Coronary artery (tissue), 2 donors: ENCODE data around the gene PPP2R5B.
A peak's percentile ranks its signal among the peaks of the same experiment; 100 is the strongest.

Experiments used
- DNase-seq: peaks from one replicate; pipeline ENCODE4 v3.0.0-alpha.2; 2017; ENCODE audit warnings: low spot score
- H3K27ac ChIP-seq, 2 donors: fragments of 200-600 bp; sonication (generic); one replicate each; pipeline ENCODE4 v1.5.1; 2016 to 2019
- H3K4me3 ChIP-seq: fragments of 200-600 bp; sonication (generic); 2 replicates; pipeline ENCODE4 v1.5.1; 2016; ENCODE audit warnings: mild to moderate bottlenecking, moderate library complexity
- CTCF ChIP-seq: fragments of 200-600 bp; sonication (generic); IDR thresholded peaks from one replicate; pipeline ENCODE4 v1.5.1; 2019; ENCODE audit warnings: antibody characterized with exemption

Gene PPP2R5B

GRCh38 chr11:64920124-64920523 is 4.4 kb upstream of the PPP2R5B start:
- Histone ChIP-seq H3K27ac (no peak overlapping the region), H3K4me3 (no peak overlapping the region)
- no peak for DNase-seq
- TF ChIP-seq CTCF, result no peak

GRCh38 chr11:64921384-64921783 is 3.1 kb upstream of the PPP2R5B start:
- H3K27ac ChIP-seq, result no peak overlapping the region
- TF ChIP-seq CTCF, result no peak
- no peak overlapping the region for H3K4me3 ChIP-seq
- DNase-seq, result no peak

GRCh38 chr11:64923151-64923661 is 1.3 kb upstream of the PPP2R5B start:
- H3K4me3 ChIP-seq, result peak overlapping the region; percentile 98

GRCh38 chr11:64924910-64925284 is 408 bp downstream of the PPP2R5B start:
- H3K27ac ChIP-seq, result peak overlapping the region; percentile 94 to 97
- peak overlapping the region; percentile 98 for H3K4me3 ChIP-seq
- DNase-seq, result no peak
- TF ChIP-seq CTCF, result no peak

More at GRCh38 chr11:64923151-64923661, 1.3 kb upstream of the PPP2R5B start:
- TF ChIP-seq CTCF, result no peak
- H3K27ac ChIP-seq, result peak overlapping the region in 1 of 2 donors; percentile 94
- DNase-seq, result no peak

- DNase-seq, result no peak
- Histone ChIP-seq H3K27ac (peak overlapping the region in 1 of 2 donors; percentile 97), H3K4me3 (peak overlapping the region; percentile 98)
- no peak for TF ChIP-seq CTCF
Observed at GRCh38 chr11:64925536-64926436, 1.3 kb downstream of the PPP2R5B start.

- H3K4me3 ChIP-seq, result no peak overlapping the region
- DNase-seq, result no peak
- H3K27ac ChIP-seq, result no peak overlapping the region
- TF ChIP-seq CTCF, result no peak
Observed at GRCh38 chr11:64926689-64927088, 2.2 kb downstream of the PPP2R5B start.

GRCh38 chr11:64928957-64929356 is 4.5 kb downstream of the PPP2R5B start:
- no peak for TF ChIP-seq CTCF
- DNase-seq, result no peak
- Histone ChIP-seq H3K4me3 (no peak overlapping the region), H3K27ac (no peak overlapping the region)
